Activated CD4-positive, CD25-positive, alpha-beta regulatory T cell treated with anti-CD3 and anti-CD28 coated beads, Interleukin-2, amount 50 U/mL, for 16 hours (primary cell): ENCODE results near the gene TFDP1.
"Not testable (repeated sequence)": the region's sequence is repeated elsewhere in the genome, so short reads cannot be mapped to it uniquely, and the experiment has no call there.

Experiments used
- DNase-seq: peaks from one replicate; pipeline ENCODE4 v3.0.0-alpha.2; 2020; ENCODE audit warnings: low read depth, low spot score

The TFDP1 gene

GRCh38 chr13:113550453-113550852, 34.1 kb upstream of the TFDP1 start:
- no peak for DNase-seq

DNA sequence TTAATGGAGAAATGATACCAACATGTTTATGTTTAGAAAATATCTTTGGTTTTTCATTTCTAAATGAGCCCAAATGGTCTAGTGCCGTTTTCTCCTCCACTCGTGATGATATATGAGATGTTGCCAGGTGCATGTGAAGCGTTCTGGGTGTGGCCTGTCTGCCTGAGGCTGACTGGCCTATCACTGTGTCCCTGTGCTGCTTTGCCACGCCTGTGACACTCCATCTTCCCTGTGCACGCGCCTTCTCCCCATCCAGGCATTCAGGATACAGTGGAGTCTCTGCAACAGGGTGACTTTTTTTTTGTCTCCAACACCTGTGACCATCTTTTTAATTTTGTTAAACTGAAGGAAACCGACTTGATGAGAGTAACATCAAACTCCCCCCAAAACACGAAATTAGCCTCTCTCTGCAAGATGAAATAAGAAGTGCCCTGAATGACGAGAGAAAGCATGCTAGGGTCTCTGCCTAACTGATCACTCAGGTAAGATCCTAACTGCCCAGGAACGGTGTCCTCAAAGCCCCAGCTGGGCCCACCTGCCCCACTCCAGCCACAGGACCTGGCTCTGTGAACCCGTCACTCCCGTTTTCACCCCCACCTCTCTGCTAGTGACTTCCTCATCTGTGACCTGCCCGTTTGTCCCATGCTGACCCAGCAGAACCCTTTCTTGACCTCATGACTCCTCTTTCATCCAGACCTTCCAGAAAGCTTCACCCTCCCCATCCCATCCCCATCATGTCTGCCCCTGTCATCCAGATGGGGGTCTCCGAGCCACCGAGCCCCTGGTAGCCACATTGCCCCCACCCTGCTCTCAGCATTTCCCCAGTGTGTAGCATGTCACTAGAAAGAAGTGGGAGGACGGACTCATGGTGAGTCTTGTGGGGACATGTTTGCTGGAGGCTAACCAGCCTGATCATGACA, 33.2 kb upstream of the TFDP1 start:
- no peak for DNase-seq

GRCh38 chr13:113552079-113552478, 32.5 kb upstream of the TFDP1 start:
- DNase-seq: no peak

DNA sequence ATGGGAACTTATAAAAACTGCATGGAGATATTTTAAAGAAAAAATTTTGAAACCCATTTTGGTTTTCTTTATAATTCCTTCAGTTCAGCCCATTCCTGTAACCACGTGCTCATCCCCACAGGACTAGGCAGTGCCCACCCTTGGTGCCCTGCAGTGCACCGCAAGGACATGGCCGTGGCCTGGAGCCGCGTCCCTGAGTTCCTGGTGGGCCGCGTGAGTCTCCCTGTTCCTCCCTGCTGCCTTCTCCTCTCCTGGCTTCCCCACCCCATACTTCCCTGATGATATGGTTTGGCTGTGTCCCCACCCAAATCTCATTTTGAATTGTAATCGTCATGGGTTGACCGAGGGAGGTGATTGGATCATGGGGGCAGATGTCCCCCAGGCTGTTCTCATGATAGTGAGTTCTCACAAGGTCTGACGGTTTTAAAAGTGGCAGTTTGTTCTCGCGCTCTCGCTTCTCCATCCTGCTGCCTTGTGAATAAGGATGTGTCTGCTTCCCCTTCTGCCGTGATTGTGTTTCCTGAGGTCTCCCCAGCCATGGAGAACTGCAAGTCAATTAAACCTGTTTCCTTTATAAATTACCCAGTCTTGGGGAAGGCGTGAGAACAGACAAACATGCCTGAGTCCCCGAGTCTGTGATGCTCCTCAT, 31.6 kb upstream of the TFDP1 start:
- no peak for DNase-seq

DNA sequence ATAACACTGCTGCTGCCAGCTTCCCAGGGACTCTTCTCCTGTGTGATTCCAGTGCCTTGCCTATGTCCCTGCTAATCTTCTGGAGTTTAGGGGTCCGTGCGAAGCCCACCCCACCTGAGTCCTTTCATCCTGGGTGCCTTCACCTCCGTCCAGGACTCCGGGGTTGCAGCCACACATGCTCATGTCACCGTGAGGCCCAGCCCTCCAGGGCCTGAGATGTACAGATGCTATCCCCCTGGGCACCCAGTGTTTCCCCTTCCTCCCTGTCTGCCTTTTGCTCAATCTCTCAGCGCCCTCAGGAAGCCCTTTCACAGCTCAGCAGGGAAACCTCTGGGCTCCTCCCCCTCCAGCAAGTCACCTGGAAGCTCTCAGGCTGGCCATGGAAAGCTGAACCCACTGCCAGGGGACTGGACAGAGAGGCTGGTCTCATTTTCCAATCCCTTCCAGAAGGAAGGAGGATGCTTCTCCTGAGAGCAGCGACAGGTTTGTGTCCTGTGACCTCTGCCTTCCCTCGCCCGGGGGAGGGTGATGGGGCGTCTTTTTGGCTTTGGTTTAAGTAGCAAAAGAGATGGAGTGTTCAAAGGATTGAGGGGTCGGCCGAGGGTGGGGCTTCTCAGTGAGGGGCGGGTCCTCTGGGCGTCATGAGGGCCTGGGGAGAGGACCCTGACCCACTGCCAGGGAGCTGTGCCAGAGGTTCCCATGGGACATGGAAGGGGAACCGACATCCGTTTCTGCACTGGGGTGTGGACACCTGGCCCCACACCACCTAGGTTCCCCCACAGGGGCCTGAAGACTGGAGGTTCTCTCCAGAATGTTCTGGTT, 30.8 kb upstream of the TFDP1 start:
- no peak for DNase-seq

DNA sequence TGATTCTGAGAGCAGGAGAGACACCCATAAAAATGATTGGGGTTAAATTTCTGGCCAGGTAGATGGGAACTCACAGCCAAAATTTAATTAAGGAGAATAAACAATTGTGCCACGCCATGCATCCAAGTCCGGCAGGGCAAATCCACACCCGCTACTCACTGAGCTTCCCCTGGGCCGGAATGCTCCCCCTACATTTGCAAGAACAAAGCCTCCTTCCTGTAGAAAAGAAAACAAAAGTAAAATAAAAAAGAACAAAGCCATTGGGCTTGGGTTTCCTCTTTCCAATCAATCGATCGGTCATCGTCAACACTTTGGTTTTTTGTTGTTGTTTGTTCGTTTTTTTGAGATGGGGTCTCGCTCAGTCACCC, 30.2 kb upstream of the TFDP1 start:
- no peak for DNase-seq

GRCh38 chr13:113555141-113555540, 29.4 kb upstream of the TFDP1 start:
- no peak for DNase-seq

GRCh38 chr13:113557013-113557412, 27.5 kb upstream of the TFDP1 start:
- DNase-seq: no peak

- no peak for DNase-seq
These were observed 26.1 kb upstream of the TFDP1 start for GRCh38 chr13:113558461-113558860.

GRCh38 chr13:113559061-113559460, 25.5 kb upstream of the TFDP1 start:
- no peak for DNase-seq

DNA sequence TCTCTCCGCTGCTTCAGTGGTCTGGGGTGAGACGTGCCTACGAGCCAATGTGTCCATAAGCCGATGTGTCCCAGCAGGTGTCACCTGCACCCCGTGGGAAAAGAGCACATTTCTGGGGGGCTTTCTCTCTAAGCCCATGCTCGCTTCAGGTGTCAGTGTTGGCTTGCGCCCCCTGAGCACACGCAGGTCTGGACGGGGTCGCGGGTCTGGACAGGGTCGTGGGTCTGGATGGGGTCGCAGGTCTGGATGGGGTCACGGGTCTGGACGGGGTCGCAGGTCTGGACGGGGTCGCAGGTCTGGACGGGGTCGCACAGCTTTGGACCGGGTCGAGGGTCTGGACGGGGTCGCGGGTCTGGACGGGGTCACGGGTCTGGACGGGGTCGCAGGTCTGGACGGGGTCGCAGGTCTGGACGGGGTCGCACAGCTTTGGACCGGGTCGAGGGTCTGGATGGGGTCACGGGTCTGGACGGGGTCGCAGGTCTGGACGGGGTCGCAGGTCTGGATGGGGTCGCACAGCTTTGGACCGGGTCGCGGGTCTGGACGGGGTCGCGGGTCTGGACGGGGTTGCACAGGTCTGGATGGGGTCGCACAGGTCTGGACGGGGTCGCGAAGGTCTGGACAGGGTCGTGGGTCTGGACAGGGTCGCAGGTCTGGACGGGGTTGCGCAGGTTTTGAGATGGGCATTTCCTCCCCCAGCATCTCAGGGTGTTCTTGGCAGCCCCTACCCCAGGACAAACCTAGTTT, 24.5 kb upstream of the TFDP1 start:
- no peak for DNase-seq

GRCh38 chr13:113560645-113561416, 23.7 kb upstream of the TFDP1 start:
- DNase-seq: no peak

- DNase-seq: no peak
These were observed 23.0 kb upstream of the TFDP1 start for GRCh38 chr13:113561417-113562084.

GRCh38 chr13:113562085-113562749, 22.3 kb upstream of the TFDP1 start:
- DNase-seq: no peak

DNA sequence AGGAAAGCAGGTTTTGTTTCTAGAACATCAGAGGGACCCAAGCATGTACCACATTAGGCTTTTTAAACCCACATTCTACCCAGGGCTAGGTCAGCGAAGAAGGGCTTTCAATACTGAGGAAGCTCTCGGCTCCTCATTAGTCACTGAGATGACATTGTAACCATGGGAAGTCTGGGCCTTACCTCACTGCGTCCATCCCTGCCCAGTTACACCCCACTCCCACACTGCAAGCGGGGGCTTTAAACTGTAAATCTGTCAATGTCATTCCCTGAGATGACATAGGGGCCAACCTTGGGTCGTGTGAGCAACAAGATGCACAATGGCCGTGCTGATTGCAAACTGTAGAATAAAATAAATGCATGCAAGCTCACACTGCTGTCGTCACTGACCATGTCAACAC, 21.7 kb upstream of the TFDP1 start:
- no peak for DNase-seq

GRCh38 chr13:113563511-113563910, 21.0 kb upstream of the TFDP1 start:
- not testable (repeated sequence) for DNase-seq

- DNase-seq: no peak
These were observed 20.1 kb upstream of the TFDP1 start for GRCh38 chr13:113564331-113565023.

- DNase-seq: no peak
These were observed 18.9 kb upstream of the TFDP1 start for GRCh38 chr13:113565526-113566226.

GRCh38 chr13:113566227-113566561, 18.4 kb upstream of the TFDP1 start:
- no peak for DNase-seq
